ENCODE measurements around the gene MAPK6.

GRCh38 chr15:52093167-52093538, 74.1 kb downstream of the MAPK6 start:
- TF ChIP-seq EZH2 (IDR thresholded peaks at IDR 0.05; ENCODE audit: insufficient read depth, low read length) (no peak), CTCF (IDR thresholded peaks at IDR 0.05; ENCODE audit: insufficient read depth, low read depth, low read length) (no peak)
